ENCODE measurements around the gene REEP5.
A peak's percentile ranks its signal among the peaks of the same experiment; 100 is the strongest.
"Not testable (repeated sequence)": the region's sequence is repeated elsewhere in the genome, so short reads cannot be mapped to it uniquely, and the experiment has no call there.

The REEP5 gene

DNA sequence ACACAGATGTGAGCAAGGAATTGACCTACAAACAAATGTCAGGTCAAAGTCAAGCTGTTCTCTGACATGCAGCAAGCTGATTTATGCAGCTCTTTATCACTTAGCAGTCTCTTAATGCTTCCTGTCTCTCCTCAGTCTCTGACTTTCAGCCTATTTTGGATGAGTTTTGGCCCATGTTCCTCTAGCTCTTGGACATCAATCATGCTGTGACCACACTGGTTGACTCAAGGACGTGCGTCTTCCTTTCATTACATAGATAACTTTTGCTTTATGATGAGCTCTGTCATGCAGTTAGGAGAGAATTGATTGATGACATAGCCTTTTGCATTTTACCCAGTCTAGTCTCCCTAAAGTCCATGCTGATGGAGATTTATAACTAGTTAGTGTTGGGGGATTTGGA is 9.4 kb upstream of the REEP5 start:
- no peak for DNase-seq

DNA sequence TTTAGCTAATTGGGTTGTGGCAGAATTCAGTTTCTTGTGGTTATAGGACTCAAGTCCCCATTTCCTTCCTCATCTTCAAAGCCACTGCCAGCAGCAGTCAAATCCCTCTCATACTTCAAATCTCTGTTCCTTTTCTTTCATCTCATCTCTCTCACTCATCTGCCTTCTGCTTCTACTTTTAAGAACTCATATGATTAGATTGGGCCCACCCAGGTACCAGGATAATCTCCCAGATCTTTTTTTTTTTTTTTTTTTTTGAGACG is 8.0 kb upstream of the REEP5 start:
- no peak for DNase-seq

DNA sequence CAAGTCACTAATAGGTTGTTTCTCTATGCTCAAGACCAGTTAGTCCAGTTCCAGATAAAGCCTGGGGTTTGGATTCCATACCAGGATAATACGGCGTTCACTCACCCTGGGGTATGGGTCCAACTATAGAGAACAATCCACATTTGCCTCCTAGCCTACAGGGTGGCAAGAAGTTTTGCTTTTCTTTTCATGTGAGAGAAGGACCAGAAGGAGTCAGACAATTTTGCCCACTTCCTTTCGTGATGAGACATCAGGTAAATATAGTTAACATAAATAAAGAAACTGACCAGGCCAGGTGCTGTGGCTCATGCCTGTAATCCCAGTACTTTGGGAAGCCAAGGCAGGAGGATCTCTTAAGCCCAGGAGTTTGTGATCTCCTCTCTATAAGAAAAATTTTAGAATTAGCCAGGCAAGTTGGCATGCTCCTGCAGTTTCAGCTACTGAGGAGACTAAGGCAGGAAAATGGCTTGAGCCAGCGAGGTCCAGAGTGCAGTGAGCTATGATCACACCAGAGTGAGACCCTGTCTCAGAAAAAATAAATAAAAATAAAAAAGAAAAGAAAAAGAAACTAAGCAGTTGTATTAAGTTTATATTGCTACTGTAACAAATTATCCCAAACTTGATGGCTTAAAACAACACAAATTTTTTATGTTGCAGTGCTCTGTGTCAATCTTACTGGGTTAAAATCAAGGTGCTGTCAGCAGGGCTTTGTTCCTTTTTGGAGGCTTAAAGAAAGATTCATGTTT is 7.5 kb upstream of the REEP5 start:
- no peak for DNase-seq

DNA sequence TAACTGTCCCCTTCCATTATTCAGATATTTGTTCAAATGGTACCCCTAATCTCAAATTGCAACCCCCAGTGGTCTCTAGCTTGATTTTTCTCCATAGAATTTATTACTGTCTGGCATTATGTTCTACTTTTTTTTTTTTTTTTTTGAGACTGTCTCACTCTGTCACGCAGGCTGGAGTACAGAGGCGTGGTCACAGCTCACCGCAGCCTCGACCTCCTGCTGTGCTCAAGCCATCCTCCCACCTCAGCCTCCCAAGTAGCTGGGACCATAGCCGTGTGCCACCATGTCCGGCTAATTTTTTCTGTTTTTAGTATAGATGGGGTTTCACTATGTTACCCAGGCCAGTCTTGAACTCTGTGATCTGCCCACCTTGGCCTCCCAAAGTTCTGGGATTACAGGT is 2.0 kb upstream of the REEP5 start:
- no peak for DNase-seq

DNA sequence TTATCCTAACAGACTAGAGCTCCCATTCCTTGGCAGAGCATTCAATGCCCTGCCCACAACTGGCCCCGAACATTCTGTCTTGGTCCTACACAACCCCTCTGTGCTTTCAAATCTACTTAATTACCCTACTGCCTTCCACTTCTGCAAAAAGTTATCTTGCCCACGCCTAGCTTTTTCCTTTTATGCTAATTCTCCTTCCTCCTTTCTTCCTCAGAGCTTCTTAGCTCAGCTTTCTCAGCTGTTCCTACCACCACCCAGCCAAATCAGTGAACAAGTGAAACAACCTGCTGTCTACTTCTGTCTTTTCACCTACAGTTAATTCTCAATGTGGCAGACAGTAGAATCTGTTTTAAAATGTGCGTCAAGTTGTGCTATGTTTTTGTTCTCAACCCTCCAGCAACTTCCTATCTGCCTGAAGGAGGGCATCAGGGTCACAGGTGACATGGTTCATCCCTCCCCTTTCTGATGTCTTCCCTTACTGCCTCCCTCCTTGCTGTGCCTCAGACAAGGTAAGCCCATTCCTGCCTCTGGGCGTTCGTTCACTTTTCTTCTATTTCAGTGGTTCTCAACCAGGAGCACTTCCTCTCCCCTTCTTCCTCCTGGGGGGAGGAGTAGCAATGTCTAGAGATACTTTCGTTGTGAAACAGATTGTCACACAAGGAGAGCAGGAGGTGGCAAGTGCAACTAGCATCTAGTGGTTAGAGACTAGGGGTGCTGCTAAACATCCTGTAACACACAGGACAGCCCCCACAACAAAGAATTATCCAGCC is 1.3 kb upstream of the REEP5 start:
- no peak for DNase-seq

DNA sequence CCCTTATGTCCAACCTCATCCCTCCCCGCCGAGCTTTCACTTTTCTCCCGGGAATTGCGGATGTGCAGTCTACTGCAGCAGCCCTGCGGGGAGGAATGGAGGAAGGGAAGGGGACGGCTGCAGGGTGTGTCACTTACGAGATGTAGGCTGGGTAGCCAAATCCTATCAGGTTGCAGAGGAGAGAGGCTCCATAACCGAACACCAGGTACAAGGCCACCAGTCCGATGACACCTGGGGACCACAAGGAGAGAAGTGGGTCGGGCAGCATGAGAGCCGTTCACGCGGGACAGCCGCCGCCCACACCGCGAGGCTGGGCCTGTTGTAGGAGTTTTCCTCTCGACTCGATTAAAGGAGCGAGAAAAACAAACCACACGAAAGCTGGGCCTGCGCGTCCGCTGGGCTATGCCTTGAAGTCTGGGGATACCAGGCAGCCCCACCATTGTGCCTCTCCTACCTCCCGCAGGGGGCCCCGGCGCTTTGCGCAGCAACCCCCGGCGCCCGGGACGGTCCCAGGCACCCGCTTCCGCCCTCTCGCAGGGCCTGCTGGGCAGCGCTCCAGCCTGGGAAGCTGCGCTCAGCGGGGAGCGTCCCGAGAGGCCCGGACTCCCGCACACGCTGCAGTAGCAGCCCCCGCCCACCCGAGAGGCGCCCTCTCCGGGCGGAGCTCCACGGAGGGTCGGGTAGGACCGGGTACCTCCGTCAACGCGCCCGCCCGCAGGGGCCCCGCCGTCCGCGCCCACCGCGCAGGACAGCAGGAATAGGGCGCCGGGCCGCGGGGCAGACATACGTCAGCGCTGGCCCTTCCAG is 798 bp downstream of the REEP5 start:
- DNase-seq = peak; percentile 61

DNA sequence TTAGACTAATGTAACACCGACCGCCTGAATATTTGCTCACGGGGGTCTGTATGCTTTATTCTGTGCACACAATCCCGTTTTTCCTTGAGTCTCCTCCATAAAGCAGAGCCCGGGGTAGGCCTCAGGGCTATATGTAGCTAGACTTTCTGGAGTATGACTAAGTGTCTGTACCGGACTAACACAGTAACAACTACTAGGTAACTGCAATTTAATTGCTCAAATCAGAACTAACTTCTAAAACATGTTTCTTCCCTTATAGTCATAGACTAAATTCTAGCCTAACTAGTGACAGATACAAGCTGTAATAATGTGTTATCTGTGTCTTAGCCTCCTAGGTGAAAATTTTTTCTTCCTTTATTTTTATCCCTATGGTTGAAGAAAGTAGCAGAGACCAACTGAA is 2.1 kb downstream of the REEP5 start:
- DNase-seq = no peak

DNA sequence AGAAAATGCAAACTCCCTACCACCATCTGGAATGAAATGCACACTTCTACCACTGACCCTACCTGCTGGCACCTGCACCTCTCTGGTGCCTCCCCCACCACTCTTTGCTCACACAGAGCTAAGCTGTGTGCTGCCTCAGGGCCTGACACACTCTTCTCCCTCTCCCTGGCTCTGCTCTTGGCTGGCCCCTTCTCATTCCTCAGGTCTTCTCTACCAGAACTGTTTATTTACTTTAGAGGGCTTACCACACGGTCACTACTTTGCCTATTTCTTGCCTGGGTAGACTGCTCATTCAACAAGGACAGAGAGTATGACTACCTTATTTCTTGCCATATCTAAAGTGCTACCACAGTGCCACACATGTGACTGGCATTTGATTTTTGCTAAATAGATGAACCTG is 3.3 kb downstream of the REEP5 start:
- no peak for DNase-seq

DNA sequence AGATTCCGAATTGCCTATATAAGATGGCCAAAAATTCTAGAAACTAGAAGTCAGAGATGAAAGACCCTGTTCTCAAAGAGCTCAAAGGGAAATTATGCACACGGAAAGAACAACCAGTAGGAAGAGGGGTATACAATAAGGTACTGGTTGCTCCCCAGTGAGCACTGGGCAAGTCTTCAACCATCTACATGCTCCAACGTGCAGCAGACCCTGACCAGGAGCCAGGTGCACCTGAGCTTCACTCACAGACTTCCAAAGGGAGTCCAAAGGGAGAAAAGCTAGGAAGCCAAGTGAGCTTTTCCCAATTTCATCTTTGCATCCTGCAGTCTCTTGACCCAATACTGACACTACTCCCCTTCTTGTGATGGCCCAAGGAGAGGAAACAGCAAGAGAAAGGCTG is 3.9 kb downstream of the REEP5 start:
- no peak for DNase-seq

DNA sequence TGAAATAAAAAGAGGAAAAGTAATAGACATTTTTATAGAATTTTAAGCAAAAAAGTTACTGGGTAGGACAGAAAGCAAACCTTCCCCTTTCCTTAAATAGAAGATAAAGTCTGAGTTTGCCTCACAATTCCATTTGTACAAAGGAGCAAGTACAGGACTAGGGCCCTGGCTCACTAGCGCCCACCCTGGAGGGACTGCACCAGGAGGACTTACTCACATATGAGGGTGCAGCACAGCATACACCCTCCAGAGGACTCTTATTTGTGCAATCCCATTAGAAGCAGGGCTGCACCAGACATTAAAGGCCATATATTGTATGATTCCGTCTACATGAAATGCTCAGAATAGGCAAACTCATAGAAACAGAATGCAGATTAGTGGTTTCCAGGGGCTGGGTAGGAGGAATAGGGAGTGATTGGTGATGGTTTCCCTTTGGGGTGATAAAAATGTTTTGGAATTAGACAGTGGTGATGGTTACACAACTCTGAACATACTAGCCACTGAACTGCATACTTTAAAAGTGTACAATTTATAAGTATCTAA is 4.5 kb downstream of the REEP5 start:
- DNase-seq = peak; percentile 11

DNA sequence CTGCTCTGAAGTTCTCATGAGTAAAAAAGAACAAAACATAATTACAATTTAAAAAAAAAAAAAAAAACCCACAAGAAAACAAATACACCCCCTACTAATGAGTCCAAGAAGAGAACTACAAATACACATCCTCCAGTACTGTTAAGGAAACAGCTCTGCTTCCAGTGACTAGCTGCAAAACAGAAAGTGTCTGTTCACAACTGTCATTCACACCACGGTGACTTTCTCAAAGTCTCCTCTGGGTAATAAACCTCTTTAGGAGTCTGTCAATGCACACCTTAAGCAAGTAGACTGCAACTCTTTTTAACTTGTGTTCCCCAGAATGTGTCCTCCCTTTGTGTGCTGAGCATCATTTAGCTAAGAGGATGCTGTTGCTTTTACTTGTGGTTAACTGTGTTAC is 6.2 kb downstream of the REEP5 start:
- no peak for DNase-seq

DNA sequence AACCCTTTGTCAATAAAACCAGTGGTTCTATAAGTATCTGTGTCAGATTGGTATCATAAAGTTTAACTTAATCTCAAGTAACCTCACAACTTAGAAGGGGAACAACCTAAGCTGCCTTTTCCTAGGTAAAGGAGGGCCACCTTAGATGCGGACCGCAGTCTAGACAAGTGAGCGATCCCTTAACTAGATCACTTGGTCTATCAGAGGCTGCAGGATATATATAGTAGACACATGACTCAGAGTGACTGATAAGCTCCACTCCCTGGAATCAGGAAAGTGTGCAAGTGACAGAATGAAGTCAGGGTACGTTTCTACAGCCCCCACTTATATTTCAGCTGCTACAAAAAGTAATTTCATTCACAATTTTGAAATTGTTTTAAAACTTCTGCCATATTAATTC is 7.4 kb downstream of the REEP5 start:
- DNase-seq = no peak

DNA sequence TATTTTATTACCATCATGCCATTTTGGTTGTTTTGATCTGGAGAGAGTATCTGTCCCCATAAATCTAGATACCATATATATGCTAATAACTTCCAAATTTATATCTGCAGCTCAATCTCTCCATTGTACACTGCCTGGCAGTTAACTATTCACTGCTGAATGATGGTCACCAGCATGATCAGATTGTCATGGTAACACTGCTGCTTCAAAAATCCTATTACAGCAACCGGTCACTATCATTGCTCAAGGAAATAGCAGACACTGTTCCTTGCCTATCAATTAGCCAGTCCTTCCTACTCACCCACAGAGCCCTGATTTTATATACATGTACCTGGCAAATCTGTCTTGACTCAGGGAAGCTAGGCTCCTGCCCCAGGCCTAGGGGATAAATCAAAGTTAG is 11.5 kb downstream of the REEP5 start:
- no peak for DNase-seq

DNA sequence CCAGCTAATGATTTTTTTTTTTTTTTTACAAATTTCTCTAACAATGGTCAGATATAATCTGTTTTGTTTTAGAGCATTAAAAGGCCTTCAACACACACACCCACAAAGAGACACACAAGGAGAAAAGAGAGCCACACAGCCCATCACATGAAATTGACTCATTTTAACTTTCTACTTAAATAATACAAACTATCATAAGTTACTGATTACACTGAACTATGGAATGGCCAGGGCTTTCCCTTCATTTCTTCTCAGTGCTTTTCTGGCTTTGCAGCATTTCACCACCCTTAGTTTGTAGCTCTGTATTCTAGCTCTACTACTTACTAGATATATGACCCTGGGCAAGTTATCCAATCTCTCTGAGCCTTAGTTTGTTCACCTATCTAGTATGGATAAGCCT is 13.2 kb downstream of the REEP5 start:
- DNase-seq = no peak

DNA sequence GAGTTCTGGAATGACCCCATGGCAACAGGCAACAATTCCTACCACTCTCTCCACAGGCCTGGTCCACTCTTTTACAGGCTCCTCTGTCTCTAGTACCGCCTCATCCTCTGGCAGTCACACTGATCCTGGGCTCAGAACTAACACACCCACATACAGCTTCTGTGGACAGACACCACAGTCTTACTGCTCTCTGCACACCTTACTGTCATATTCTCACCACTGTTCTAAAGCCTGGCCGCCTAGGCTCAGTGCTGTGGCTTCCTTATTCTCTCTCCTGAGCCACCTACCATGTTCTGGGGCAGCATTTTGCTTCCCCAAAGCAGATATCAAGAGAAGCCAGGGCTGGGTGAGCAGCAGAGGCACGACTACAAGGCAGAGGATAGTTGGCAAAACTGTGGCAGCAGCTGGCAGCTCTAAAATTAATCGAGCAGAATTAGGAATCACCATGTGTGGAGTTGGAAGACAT is 14.8 kb downstream of the REEP5 start:
- DNase-seq = no peak

DNA sequence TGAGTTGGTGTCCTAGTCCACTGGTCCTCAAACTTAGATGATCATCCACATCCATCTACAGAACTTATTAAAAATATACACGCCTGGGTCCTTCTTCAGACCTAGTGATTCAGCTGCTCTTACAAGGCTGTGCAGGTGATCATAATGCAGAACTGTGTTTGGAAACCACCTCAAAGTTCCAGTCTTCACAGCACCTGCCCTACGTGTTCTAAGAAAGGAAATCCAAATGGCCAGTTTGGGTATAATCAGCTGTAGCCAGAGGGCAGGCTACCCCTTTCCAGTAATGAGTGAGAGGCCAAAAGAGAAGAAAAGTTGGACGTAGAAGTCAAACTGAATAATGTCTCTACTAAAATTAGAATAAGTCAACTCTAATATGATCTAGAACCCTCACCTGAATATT is 15.4 kb downstream of the REEP5 start:
- DNase-seq = no peak

DNA sequence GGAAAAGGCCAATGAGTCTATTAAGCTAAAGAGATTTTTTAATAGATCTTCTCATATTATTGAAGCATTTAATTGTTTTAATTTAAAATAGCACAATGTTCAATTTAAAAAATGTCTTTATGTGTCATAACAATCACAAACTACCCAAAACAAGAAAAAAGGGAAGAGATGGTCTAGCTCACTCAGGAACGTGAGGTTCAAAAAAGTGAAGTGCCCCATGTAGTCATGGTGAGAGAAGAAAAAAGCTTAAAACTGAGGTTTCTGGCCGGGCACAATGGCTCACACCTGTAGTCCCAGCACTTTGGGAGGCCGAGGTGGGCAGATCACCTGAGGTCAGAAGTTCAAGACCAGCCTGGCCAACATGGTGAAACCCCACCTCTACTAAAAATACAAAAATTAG is 17.0 kb downstream of the REEP5 start:
- DNase-seq = not testable (repeated sequence)

DNA sequence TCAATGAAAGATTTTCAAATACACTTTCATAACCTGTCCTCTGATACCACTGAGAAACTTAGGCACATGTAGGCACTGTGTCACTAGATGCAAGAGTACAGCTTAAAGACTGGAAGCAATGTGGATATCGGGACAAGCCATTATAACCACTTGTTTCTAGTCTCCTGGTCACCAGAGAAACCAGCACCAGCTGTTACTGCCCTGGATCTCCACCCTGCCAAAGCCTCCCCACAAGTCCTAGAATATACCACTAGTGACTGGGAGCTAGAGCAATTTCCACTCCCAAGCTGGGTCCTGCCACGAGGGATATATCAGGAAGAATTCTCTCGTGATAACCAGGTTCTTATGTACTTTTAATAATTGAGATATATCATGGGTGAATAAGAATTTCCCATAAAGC is 19.5 kb downstream of the REEP5 start:
- DNase-seq = no peak

DNA sequence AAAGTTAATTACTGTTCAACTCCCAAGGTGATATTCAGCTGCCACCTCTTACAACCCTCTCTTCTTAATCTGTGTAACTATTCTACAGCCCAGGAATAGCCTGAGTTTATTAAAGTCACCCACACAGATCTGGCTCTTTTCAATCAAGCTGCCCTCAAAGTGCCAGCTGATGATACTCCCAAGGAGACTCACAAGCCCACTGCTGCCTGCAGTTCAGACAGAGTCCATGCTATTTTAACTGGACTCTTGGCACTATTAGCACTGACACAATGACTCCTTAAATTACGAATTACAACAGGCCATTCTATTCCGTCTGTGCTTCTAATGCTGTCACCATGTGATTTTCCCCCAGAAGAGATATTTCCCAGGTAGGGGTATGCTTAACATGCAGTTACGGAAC is 26.3 kb downstream of the REEP5 start:
- no peak for DNase-seq

DNA sequence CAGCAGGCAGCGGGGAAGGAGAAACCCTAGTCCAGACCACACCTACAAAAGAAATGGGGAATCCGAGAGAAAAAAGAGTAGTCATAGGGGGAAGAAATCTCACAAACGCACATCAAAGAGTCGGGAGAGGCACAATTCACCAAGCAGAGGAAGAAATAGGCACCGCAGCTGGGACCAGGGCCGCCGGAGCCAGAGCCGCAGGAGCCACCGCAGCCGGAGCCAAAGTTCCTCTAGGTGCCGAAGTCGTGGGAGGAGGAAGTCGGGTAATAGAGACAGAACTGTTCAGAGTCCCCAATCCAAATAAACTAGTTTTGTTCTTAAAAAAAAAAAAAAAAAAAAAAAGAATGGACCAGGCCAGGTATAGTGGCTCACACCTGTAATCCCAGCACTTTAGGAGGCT is 29.3 kb downstream of the REEP5 start:
- DNase-seq = no peak

DNA sequence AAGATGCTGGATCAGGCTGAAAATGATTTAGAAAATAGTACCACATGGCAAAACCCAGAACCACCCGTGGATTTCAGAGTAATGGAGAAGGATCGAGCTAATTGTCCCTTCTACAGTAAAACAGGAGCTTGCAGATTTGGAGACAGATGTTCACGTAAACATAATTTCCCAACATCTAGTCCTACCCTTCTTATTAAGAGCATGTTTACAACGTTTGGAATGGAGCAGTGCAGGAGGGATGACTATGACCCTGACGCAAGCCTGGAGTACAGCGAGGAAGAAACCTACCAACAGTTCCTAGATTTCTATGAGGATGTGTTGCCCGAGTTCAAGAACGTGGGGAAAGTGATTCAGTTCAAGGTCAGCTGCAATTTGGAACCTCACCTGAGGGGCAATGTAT is 30.0 kb downstream of the REEP5 start:
- not testable (repeated sequence) for DNase-seq

DNA sequence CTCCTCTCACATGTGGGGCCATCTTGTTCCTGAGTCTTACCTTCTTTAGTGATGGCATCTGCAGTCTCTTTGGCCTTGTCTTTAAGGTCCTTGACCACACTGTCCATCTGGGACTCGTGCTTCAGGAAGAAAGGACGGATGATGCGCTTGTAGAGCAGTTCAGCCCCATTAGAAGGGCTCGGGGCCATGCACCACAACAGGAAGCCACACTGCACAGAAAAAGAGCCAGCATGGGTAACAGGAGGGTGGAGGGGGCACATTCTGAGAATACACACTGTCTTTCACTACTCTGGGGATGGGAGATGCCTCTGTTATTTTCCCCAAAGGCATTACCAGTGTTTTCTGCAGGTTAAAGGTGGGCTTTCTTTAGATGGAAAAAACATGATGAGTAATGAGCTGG is 35.1 kb downstream of the REEP5 start:
- no peak for DNase-seq

DNA sequence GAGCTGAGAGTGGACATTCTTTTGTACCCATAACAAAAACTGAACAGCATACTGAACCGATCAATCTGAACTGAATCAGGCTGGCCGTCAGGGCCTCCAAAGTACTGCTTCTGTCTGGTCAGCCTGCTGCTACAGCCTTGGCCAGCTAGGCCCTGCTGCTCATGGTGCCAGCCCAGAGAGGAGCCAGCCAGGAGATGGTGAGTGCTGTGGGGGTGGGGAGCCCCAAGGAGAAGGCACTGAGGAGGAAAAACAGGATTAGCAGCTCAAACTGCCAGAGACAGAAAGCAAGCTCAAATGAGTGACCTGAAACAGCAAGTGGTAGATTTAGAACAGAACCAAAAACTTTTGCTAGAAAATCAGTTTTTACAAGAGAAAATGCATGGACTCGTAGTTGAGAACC is 37.0 kb downstream of the REEP5 start:
- no peak for DNase-seq

DNA sequence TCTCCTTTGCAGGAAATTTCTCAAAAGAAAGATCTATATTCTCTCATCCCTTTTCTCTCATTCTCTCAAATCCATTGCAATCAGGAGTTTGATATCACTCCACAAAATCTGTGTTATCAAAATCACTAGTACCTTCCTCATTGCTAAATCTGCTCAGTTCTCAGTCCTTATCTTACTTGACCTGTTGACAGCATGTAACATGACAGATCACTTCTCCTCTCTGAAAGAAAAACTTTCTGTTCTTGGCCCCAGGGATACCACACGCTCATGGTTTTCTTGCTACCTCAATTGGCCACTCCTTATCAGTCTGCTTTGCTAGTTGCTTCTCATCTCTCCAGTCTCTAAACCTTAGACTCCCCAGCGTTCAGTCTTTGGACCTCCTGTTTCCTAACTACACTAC is 38.8 kb downstream of the REEP5 start:
- DNase-seq = no peak

All from stimulated activated CD4-positive, alpha-beta T cell treated with anti-CD3 and anti-CD28 coated beads, Interleukin-4, amount 100 ng/mL, for 1 hour (primary cell).